Activated CD8-positive, alpha-beta memory T cell treated with anti-CD3 and anti-CD28 coated beads, Interleukin-2, amount 50 U/mL, for 1 hour (primary cell): Measurements from ENCODE around the gene SH3RF3.

ENCODE experiments used
- DNase-seq: peaks from one replicate; pipeline ENCODE4 v3.0.0-alpha.2; 2020; ENCODE audit errors: extremely low read depth

The SH3RF3 gene

GRCh38 chr2:109282865-109283264 lies 153.9 kb downstream of the SH3RF3 start:
- DNase-seq: no peak

- no peak for DNase-seq
Observed at GRCh38 chr2:109284826-109285225, 155.8 kb downstream of the SH3RF3 start.

- no peak for DNase-seq
Observed at GRCh38 chr2:109285244-109285651, 156.2 kb downstream of the SH3RF3 start.

GRCh38 chr2:109287413-109287812 lies 158.4 kb downstream of the SH3RF3 start:
- DNase-seq: no peak

- no peak for DNase-seq
Observed at GRCh38 chr2:109287838-109288237, 158.8 kb downstream of the SH3RF3 start.

GRCh38 chr2:109288544-109289368 lies 159.8 kb downstream of the SH3RF3 start:
- DNase-seq: no peak

GRCh38 chr2:109289504-109290222 lies 160.7 kb downstream of the SH3RF3 start:
- DNase-seq: no peak

GRCh38 chr2:109290887-109291643 lies 162.1 kb downstream of the SH3RF3 start:
- no peak for DNase-seq

GRCh38 chr2:109292386-109292785 lies 163.4 kb downstream of the SH3RF3 start:
- DNase-seq: no peak

GRCh38 chr2:109293663-109294062 lies 164.7 kb downstream of the SH3RF3 start:
- DNase-seq: no peak

GRCh38 chr2:109294523-109294922 lies 165.5 kb downstream of the SH3RF3 start:
- no peak for DNase-seq

- DNase-seq: no peak
Observed at GRCh38 chr2:109295070-109295780, 166.2 kb downstream of the SH3RF3 start.

- no peak for DNase-seq
Observed at GRCh38 chr2:109295781-109296117, 166.7 kb downstream of the SH3RF3 start.

- no peak for DNase-seq
Observed at GRCh38 chr2:109297566-109298490, 168.8 kb downstream of the SH3RF3 start.

GRCh38 chr2:109298851-109299250 lies 169.8 kb downstream of the SH3RF3 start:
- no peak for DNase-seq

GRCh38 chr2:109299536-109299935 lies 170.5 kb downstream of the SH3RF3 start:
- no peak for DNase-seq

- no peak for DNase-seq
Observed at GRCh38 chr2:109300582-109300981, 171.6 kb downstream of the SH3RF3 start.

- DNase-seq: no peak
Observed at GRCh38 chr2:109301746-109302145, 172.7 kb downstream of the SH3RF3 start.

GRCh38 chr2:109302319-109302718 lies 173.3 kb downstream of the SH3RF3 start:
- DNase-seq: no peak

GRCh38 chr2:109304242-109304641 lies 175.2 kb downstream of the SH3RF3 start:
- DNase-seq: no peak
